A673 (cell line): ENCODE data around the gene ZDHHC7. TPM values are rescaled to one million over a fixed set of nuclear protein-coding genes. Genes with fewer than 3 reads are reported as not detected.

Experiments used
- BruUV-seq: library from RNA; stranded (reverse); fragments of 400-500 nt; replicated peaks from 2 replicates; lab custom pipeline; 2021; lab: Mats Ljungman, UMichigan
- CTCF ChIA-PET: fragments of 300-600 bp; sonication (Branson Sonifier 250); formaldehyde crosslinking; loops from one replicate; lab custom pipeline; 2022; ENCODE audit warnings: antibody characterized with exemption; lab: Charles Lee
- POLR2A ChIA-PET: fragments of 300-600 bp; sonication (Branson Sonifier 250); formaldehyde crosslinking; loops from one replicate; lab custom pipeline; 2022; ENCODE audit warnings: antibody characterized with exemption; ENCODE audit not compliant: low non-redundant PET; lab: Charles Lee
- DNase-seq: peaks from one replicate; pipeline ENCODE4 v3.0.0-alpha.2; 2015; ENCODE audit warnings: low spot score
- H3K27ac ChIP-seq: fragments of 200-600 bp; sonication (generic); 2 replicates; pipeline ENCODE4 v1.5.1; 2016; ENCODE audit warnings: mixed run types, low read depth, mild to moderate bottlenecking, mixed read lengths, antibody characterized with exemption, low read length; ENCODE audit not compliant: poor library complexity, severe bottlenecking
- H3K27me3 ChIP-seq: fragments of 200-600 bp; sonication (generic); replicated peaks from 2 replicates; pipeline ENCODE4 v1.6.1; 2017; ENCODE audit warnings: mixed run types, low read depth, mild to moderate bottlenecking, mixed read lengths, antibody characterized with exemption, low read length; ENCODE audit not compliant: insufficient read depth, poor library complexity
- H3K36me3 ChIP-seq: fragments of 200-600 bp; sonication (generic); 2 replicates; pipeline ENCODE4 v1.6.1; 2016; ENCODE audit warnings: mixed run types, mild to moderate bottlenecking, mixed read lengths, antibody characterized with exemption, low read length; ENCODE audit not compliant: insufficient read depth, poor library complexity, severe bottlenecking
- H3K4me1 ChIP-seq: fragments of 200-600 bp; sonication (generic); 2 replicates; pipeline ENCODE4 v1.6.1; 2017; ENCODE audit warnings: mixed run types, mild to moderate bottlenecking, mixed read lengths, antibody characterized with exemption, low read length; ENCODE audit not compliant: insufficient read depth, poor library complexity, severe bottlenecking
- H3K4me3 ChIP-seq: fragments of 200-600 bp; sonication (generic); 2 replicates; pipeline ENCODE4 v1.5.1; 2016; ENCODE audit warnings: low read depth, mixed run types, mild to moderate bottlenecking, mixed read lengths, low read length; ENCODE audit not compliant: poor library complexity, severe bottlenecking
- H3K9me3 ChIP-seq: fragments of 200-600 bp; sonication (generic); 2 replicates; pipeline ENCODE4 v1.6.1; 2016; ENCODE audit warnings: mixed run types, low read depth, mild to moderate bottlenecking, mixed read lengths, antibody characterized with exemption, low read length; ENCODE audit not compliant: poor library complexity, severe bottlenecking
- CTCF ChIP-seq: fragments of 300-800, 200-600 bp; sonication (generic); conservative IDR thresholded peaks from 2 replicates; pipeline ENCODE4 v1.5.1; 2017; ENCODE audit warnings: low read depth, mild to moderate bottlenecking, antibody characterized with exemption, low read length, moderate library complexity, mixed read lengths
- EZH2 ChIP-seq: fragments of 200-600 bp; sonication (generic); IDR thresholded peaks from 2 replicates; pipeline ENCODE4 v1.6.1; 2017; ENCODE audit warnings: borderline replicate concordance, low read depth, mild to moderate bottlenecking, mixed read lengths, antibody characterized with exemption, low read length; ENCODE audit not compliant: poor library complexity, severe bottlenecking
- intact Hi-C: fragments of 100-400 bp; cut with micrococcal nuclease; formaldehyde crosslinking; loops from one replicate; pipeline ENCODE4 v1.10.0; 2022; ENCODE audit not compliant: unreplicated experiment
- total RNA-seq: library from RNA; stranded (reverse); gene quantifications from 2 replicates; pipeline ENCODE4 v1.2.3, GENCODE V29; 2021

The ZDHHC7 gene
- total RNA-seq, 1 experiment from 2014 or later, result 43.5 TPM

GRCh38 chr16:84931506-84931905, 79.8 kb downstream of the ZDHHC7 start:
- H3K27ac ChIP-seq, result no peak overlapping the region
- no peak overlapping the region for H3K4me3 ChIP-seq
- no peak for DNase-seq
- no peaks in the 10 kb centered on the region for H3K36me3 ChIP-seq
- intact Hi-C loops, result no loop called here
- ChIA-PET CTCF (no interaction called here), POLR2A (no interaction called here)
- TF ChIP-seq EZH2, result no peak
- TF ChIP-seq CTCF, result no peak
- no peaks in the 10 kb centered on the region for H3K4me1 ChIP-seq
- H3K9me3 ChIP-seq, result no peaks in the 10 kb centered on the region
- no peaks in the 10 kb centered on the region for H3K27me3 ChIP-seq
- BruUV-seq, result no TSS peak

- H3K27me3 ChIP-seq, result no peaks in the 10 kb centered on the region
- no peak for DNase-seq
- no peaks in the 10 kb centered on the region for H3K36me3 ChIP-seq
- intact Hi-C loops, result no loop called here
- no TSS peak for BruUV-seq
- CTCF ChIA-PET, result no interaction called here
- H3K9me3 ChIP-seq, result no peaks in the 10 kb centered on the region
- POLR2A ChIA-PET, result no interaction called here
- no peaks in the 10 kb centered on the region for H3K4me1 ChIP-seq
- H3K4me3 ChIP-seq, result no peak overlapping the region
- no peak for TF ChIP-seq EZH2
- H3K27ac ChIP-seq, result no peak overlapping the region
Observed at GRCh38 chr16:84931107-84931494, 80.2 kb downstream of the ZDHHC7 start.

GRCh38 chr16:84930298-84931106, 80.8 kb downstream of the ZDHHC7 start:
- Histone ChIP-seq H3K27me3 (no peaks in the 10 kb centered on the region), H3K36me3 (no peaks in the 10 kb centered on the region), H3K27ac (no peak overlapping the region), H3K4me3 (no peak overlapping the region), H3K4me1 (no peaks in the 10 kb centered on the region), H3K9me3 (no peaks in the 10 kb centered on the region)
- POLR2A ChIA-PET, result no interaction called here
- CTCF ChIA-PET, result no interaction called here
- BruUV-seq, result no TSS peak
- no peak for DNase-seq
- TF ChIP-seq CTCF, result no peak
- TF ChIP-seq EZH2, result no peak
- intact Hi-C loops, result no loop called here
